T-cell (primary cell): ENCODE measurements around the gene ATP2B2. TPM values are rescaled to one million over a fixed set of nuclear protein-coding genes. Genes with fewer than 3 reads are reported as not detected.

Experiments
- ATAC-seq, 4 experiments: fragments of 200-7000 bp in 3 of 4; fragments of 150-1000 bp in 1 of 4; cut with Tn5 transposase; replicated peaks in 1 of 4; 1 replicate in 3 of 4; 2 replicates in 1 of 4; pipeline ENCODE4 v1.10.0; 2021; ENCODE audit warnings: moderate library complexity in 3 of 4, mild to moderate bottlenecking in 2 of 4, moderate number of reproducible peaks in 1 of 4
- CTCF ChIA-PET, 2 donors: fragments of 300-600 bp; sonication (Branson Sonifier 250); formaldehyde crosslinking; loops; one replicate each; lab custom pipeline; 2022; ENCODE audit warnings: antibody characterized with exemption in 2 of 2; lab: Charles Lee
- POLR2A ChIA-PET, 2 donors: fragments of 300-600 bp; sonication (Branson Sonifier 250); formaldehyde crosslinking; loops; one replicate each; lab custom pipeline; 2022; ENCODE audit warnings: antibody characterized with exemption in 2 of 2; lab: Charles Lee
- DNase-seq, 35 experiments: peaks; one replicate each; pipeline versions ENCODE4 v3.0.0 to v3.0.0-alpha.2; 2013 to 2023
- H3K27ac ChIP-seq: one replicate; pipeline ENCODE4 v1.5.1; 2013; ENCODE audit warnings: low read length
- H3K27me3 ChIP-seq, 2 experiments: replicated peaks in 1 of 2; 1 replicate in 1 of 2; 2 replicates in 1 of 2; pipeline versions ENCODE4 v1.6.1 to v1.7.0; 2013; ENCODE audit warnings: low read length in 1 of 2, mixed read lengths in 1 of 2; ENCODE audit not compliant: control insufficient read depth in 2 of 2, insufficient read depth in 2 of 2; ENCODE audit errors: extremely low read depth in 1 of 2
- H3K36me3 ChIP-seq, 2 donors: 1 replicate in 1 of 2; 2 replicates in 1 of 2; pipeline versions ENCODE4 v1.6.1 to v1.7.0; 2013; ENCODE audit warnings: low read length in 1 of 2; ENCODE audit not compliant: control insufficient read depth in 2 of 2, insufficient read depth in 1 of 2; ENCODE audit errors: extremely low read depth in 1 of 2
- H3K4me1 ChIP-seq, 2 experiments: 1 replicate in 1 of 2; 2 replicates in 1 of 2; pipeline versions ENCODE4 v1.6.1 to v1.7.0; 2013; ENCODE audit warnings: low read length in 2 of 2, mixed read lengths in 1 of 2; ENCODE audit not compliant: insufficient read depth in 2 of 2, control insufficient read depth in 1 of 2; ENCODE audit errors: extremely low read depth in 1 of 2
- H3K4me3 ChIP-seq, 2 donors: 1 replicate in 1 of 2; 2 replicates in 1 of 2; pipeline versions ENCODE4 v1.5.1 to v1.7.0; 2013; ENCODE audit warnings: mild to moderate bottlenecking in 2 of 2, low read length in 1 of 2, moderate library complexity in 1 of 2; ENCODE audit not compliant: control insufficient read depth in 1 of 2; ENCODE audit errors: extremely low read depth in 1 of 2
- H3K9me3 ChIP-seq: 2 replicates; pipeline ENCODE4 v1.7.0; 2013
- H3K27ac Mint-ChIP-seq, 2 donors: one replicate each; pipeline ENCODE4 v1.8.0; 2020 to 2021; ENCODE audit warnings: mild to moderate bottlenecking in 2 of 2, mixed read lengths in 2 of 2
- H3K27me3 Mint-ChIP-seq, 2 donors: one replicate each; pipeline ENCODE4 v1.8.0; 2021 to 2022; ENCODE audit warnings: mixed read lengths in 2 of 2
- H3K36me3 Mint-ChIP-seq: one replicate; pipeline ENCODE4 v1.8.0; 2021; ENCODE audit warnings: mixed read lengths
- H3K4me1 Mint-ChIP-seq, 3 donors: one replicate each; pipeline ENCODE4 v1.8.0; 2020 to 2022; ENCODE audit warnings: mixed read lengths in 3 of 3, mild to moderate bottlenecking in 1 of 3
- H3K4me3 Mint-ChIP-seq, 3 donors: one replicate each; pipeline ENCODE4 v1.8.0; 2020 to 2022; ENCODE audit warnings: mild to moderate bottlenecking in 3 of 3, mixed read lengths in 3 of 3, moderate library complexity in 3 of 3
- H3K9me3 Mint-ChIP-seq, 3 donors: one replicate each; pipeline ENCODE4 v1.8.0; 2020 to 2022; ENCODE audit warnings: mixed read lengths in 3 of 3
- WGBS: methylation state at CpG from one replicate; pipeline ENCODE4 v1.1.5; 2013; ENCODE audit warnings: missing lambda C conversion rate; ENCODE audit not compliant: insufficient coverage; 5-methylcytosine and 5-hydroxymethylcytosine counted together
- total RNA-seq, 35 experiments: library from RNA in 6 of 35; stranded (reverse) in 6 of 35; fragments of 120-200 nt in 1 of 35; gene quantifications; one replicate each; pipeline versions ENCODE4 v1.2.1 to v1.2.4 and lab custom pipeline; 2013 to 2026

ATP2B2 gene
- total RNA-seq, 5 donors from 2014 or later (not counting 1 experiment from before 2014, with no cell fraction given) = not detected

DNA sequence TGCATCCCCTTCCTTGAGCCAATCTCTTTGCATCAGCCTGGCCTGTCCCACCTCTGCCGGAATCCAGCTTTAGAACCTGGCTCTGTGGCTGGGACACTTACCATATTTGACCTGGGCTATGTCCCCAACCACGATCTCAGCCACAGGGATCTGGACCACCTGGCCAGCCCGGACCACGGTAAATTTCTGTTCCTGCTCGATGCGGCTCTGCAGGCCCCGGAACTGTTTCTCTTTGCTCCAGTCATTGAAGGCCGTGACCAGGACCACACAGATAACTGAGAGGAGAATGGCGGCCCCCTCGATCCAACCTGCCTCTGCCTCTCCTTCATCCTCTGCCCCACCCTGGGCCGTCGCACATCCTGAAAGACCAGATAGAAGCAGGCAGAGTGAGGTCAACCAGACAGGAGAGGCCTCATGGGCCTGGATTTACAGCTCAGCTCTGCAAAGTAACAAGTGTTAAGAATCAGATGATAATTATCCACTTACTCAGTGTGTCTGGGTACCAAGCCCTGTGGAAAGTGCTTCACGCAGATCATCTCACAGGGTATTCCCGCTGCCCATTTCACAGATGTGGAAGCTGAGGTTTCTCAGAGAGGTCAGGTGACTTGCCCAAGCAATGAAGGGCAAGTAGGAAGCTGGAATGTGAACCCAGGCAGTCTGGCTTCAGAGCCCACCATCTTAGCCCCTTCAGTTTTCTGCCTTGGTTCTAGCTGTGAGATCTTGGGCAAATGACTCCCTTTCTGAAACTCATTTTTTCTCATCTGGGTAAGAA, 103.2 kb downstream of the ATP2B2 start:
- no peak for ATAC-seq
- Mint-ChIP-seq H3K27me3 (peaks cover 0 to 3% of the 10 kb centered on the region in 2 donors), H3K27ac (no peak overlapping the region), H3K36me3 (no peaks in the 10 kb centered on the region), H3K9me3 (no peaks in the 10 kb centered on the region), H3K4me1 (peaks cover 5 to 26% (median 14%) of the 10 kb centered on the region in 3 donors), H3K4me3 (no peak overlapping the region)
- Histone ChIP-seq H3K4me1 (peaks cover 0 to 9% of the 10 kb centered on the region in 2 experiments), H3K27me3 (peaks cover 0 to 3% of the 10 kb centered on the region in 2 experiments), H3K36me3 (no peaks in the 10 kb centered on the region), H3K27ac (no peak overlapping the region), H3K9me3 (no peaks in the 10 kb centered on the region), H3K4me3 (no peak overlapping the region)
- ChIA-PET CTCF (no interaction called here), POLR2A (no interaction called here)
- DNase-seq = no peak
- WGBS = 95% methylated on average over 12 of the region's 14 CpGs

DNA sequence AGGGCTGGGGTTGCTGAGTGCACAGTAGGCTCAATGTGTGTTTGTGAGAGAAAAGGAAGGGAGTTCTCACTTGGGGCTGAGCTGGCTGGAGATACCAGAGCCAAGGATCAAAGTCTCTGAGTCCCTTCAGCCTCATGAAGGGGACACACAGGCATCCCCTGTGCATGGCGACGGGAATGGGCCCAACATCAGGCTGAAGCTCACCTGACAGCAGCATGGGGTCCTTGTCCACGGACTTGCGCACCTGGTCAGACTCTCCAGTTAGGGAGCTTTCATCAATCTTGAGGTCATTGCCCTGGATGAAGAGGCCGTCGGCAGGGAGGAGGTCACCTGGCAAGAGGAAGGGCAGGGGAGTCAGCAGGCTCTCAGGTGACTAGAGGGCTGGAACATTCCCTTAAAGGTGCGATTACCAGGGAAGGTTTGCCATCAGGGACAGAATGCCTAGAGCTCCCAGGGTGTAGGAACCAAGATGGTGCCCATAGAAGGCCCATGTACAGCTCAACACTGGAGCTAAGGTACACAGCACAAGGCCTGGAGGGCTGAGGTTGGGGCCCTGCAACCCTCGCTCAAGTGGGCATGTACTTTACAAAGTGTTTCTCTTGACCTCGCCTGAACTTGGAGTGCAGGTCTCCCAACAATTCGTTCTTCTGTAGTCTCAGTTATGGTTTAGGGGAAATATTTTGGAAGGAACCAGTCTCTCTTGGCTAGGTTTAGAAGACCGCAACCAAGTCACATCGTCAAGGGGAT, 104.5 kb downstream of the ATP2B2 start:
- Mint-ChIP-seq H3K4me1 (peaks cover 17 to 36% (median 27%) of the 10 kb centered on the region in 3 donors), H3K27ac (no peak overlapping the region), H3K9me3 (no peaks in the 10 kb centered on the region), H3K27me3 (peaks cover 0 to 3% of the 10 kb centered on the region in 2 donors), H3K36me3 (no peaks in the 10 kb centered on the region), H3K4me3 (no peak overlapping the region)
- no peaks in the 10 kb centered on the region for H3K9me3 ChIP-seq
- H3K27ac ChIP-seq = no peak overlapping the region
- no peak overlapping the region for H3K4me3 ChIP-seq
- ChIA-PET CTCF (interaction anchor here in 1 of 2 donors (0.7 kb wide), 1 partner anchor 783 kb away, joined by 3 read pairs; no protein-coding TSS in a partner anchor), POLR2A (no interaction called here)
- DNase-seq (no peak), ATAC-seq (no peak)
- no peaks in the 10 kb centered on the region for H3K36me3 ChIP-seq
- H3K27me3 ChIP-seq = peaks cover 0 to 3% of the 10 kb centered on the region in 2 experiments
- 91% methylated on average over 8 of the region's 12 CpGs for WGBS
- H3K4me1 ChIP-seq = peaks cover 5 to 21% of the 10 kb centered on the region in 2 experiments

DNA sequence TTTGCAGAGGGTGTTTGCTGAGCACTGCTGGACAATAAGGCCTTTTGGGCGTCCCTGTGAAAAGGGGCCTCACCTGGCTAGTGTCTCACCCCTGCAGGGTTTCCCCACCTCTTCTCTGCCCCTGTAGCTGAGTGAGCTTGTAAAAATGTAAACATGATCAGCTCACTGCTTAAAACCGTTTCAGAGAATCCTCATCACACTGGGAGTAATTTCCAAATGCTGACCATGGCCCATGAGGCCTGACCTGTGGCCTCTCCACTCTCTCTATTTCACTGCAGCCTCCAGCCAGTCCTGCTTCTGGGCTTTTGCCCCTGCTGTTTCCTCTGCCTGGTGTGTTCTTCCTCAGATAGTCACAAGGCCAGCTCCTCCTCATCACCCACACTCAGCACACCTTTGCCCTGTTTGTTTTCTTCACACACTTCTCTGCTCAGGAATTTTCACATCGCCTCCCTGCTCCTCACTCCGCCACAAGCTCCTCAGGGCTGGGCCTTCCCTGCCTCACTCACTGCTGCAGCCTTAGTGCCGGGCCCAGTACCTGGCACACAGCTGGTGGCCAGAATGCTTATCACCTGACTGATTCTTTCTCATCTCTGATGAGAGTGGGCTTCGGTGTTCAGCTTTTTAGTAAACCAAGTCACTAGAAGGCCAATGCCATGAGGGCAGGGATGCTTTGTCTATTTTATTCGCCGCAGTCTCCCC, 105.2 kb downstream of the ATP2B2 start:
- Histone ChIP-seq H3K4me3 (no peak overlapping the region), H3K4me1 (peaks cover 12 to 28% of the 10 kb centered on the region in 2 experiments), H3K27ac (no peak overlapping the region), H3K27me3 (peaks cover 0 to 1% of the 10 kb centered on the region in 2 experiments), H3K36me3 (no peaks in the 10 kb centered on the region), H3K9me3 (no peaks in the 10 kb centered on the region)
- H3K9me3 Mint-ChIP-seq = no peaks in the 10 kb centered on the region
- POLR2A ChIA-PET = no interaction called here
- WGBS = 88% methylated on average over 7 of the region's 8 CpGs
- CTCF ChIA-PET = interaction anchor here in 1 of 2 donors (0.7 kb wide), 1 partner anchor 783 kb away, joined by 3 read pairs; no protein-coding TSS in a partner anchor
- peaks cover 0 to 3% of the 10 kb centered on the region in 2 donors for H3K27me3 Mint-ChIP-seq
- peaks cover 24 to 43% (median 34%) of the 10 kb centered on the region in 3 donors for H3K4me1 Mint-ChIP-seq
- no peak overlapping the region for H3K4me3 Mint-ChIP-seq
- DNase-seq (no peak), ATAC-seq (no peak)
- peak overlapping the region in 1 of 2 donors; percentile 7 for H3K27ac Mint-ChIP-seq
- H3K36me3 Mint-ChIP-seq = no peaks in the 10 kb centered on the region

DNA sequence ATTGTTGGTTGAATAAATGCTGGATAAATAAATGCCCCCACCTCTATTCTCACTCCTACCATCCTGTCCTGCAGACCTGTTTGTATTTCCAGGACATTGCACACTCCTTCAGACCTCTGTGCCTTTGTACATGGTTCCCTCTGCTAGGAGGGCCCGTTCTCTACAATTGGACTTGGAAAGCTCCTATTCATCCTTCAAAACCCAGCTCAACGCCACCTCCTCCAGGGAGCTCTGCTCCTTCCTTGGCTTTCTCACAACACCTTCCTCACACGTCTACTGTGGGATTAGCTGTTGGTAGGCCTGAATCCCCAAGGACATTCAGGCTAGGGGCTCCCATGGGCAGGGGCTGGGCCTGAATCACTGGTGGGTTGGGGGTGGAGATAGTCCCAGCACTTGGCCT, 105.8 kb downstream of the ATP2B2 start:
- no peak overlapping the region for H3K4me3 ChIP-seq
- Mint-ChIP-seq H3K27ac (no peak overlapping the region), H3K27me3 (peaks cover 0 to 3% of the 10 kb centered on the region in 2 donors), H3K4me3 (no peak overlapping the region), H3K9me3 (no peaks in the 10 kb centered on the region), H3K36me3 (no peaks in the 10 kb centered on the region), H3K4me1 (peaks cover 28 to 48% (median 39%) of the 10 kb centered on the region in 3 donors)
- H3K27me3 ChIP-seq = no peaks in the 10 kb centered on the region
- no peak overlapping the region for H3K27ac ChIP-seq
- no peak for ATAC-seq
- CTCF ChIA-PET = no interaction called here
- no CpG with 5 or more reads among the region's 3 CpGs for WGBS
- DNase-seq = no peak
- no peaks in the 10 kb centered on the region for H3K9me3 ChIP-seq
- POLR2A ChIA-PET = no interaction called here
- H3K36me3 ChIP-seq = no peaks in the 10 kb centered on the region
- H3K4me1 ChIP-seq = peaks cover 13 to 34% of the 10 kb centered on the region in 2 experiments

DNA sequence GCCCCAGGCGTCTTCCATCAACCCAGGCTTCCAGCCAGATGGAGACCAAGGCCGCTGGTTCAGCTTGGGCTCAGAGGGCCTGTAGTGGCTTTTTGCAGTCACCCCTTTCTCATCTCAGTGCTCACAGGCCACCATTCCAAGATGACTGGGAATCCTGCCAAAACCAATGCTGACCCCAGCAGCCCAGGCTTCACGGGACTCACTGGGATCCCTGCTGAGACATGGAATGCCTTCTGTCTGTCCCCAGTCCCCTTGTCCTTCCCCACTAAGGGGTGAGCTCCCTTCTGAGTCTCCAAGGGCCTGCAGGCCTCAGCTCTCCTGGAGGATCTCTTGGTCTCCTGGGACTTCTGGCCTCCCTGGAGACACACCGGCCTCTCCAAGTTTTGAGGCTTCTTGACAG, 107.0 kb downstream of the ATP2B2 start:
- DNase-seq (no peak), ATAC-seq (no peak)
- Histone ChIP-seq H3K4me3 (no peak overlapping the region), H3K4me1 (peaks cover 13 to 46% of the 10 kb centered on the region in 2 experiments), H3K27ac (no peak overlapping the region), H3K9me3 (no peaks in the 10 kb centered on the region), H3K36me3 (no peaks in the 10 kb centered on the region), H3K27me3 (no peaks in the 10 kb centered on the region)
- Mint-ChIP-seq H3K36me3 (no peaks in the 10 kb centered on the region), H3K9me3 (no peaks in the 10 kb centered on the region), H3K4me1 (peaks cover 29 to 50% (median 48%) of the 10 kb centered on the region in 3 donors), H3K4me3 (no peak overlapping the region), H3K27me3 (peaks cover 0 to 3% of the 10 kb centered on the region in 2 donors), H3K27ac (peak overlapping the region in 1 of 2 donors; percentile 44)
- 97% methylated on average over 4 of the region's 4 CpGs for WGBS
- ChIA-PET CTCF (no interaction called here), POLR2A (no interaction called here)

DNA sequence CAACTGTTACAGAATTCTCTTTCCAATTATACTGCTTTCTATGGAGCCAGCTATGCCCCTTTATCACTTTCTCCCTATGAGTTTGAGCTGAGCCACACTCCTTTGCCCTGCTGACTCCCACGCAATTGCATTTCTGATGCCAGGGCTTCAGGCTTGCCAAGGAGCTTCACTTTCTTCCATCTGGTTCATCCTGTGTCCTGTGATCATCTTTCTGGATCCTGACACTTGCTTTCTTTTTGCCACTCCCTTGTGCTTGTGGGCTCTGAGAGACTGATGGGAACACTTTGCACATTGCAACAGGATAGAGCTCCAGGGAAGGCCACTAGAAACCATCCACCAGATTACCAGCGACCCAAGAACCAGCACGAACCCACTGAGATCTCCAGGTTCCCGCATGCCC, 107.5 kb downstream of the ATP2B2 start:
- H3K36me3 Mint-ChIP-seq = no peaks in the 10 kb centered on the region
- Histone ChIP-seq H3K9me3 (no peaks in the 10 kb centered on the region), H3K4me3 (no peak overlapping the region), H3K36me3 (no peaks in the 10 kb centered on the region), H3K27me3 (no peaks in the 10 kb centered on the region), H3K27ac (no peak overlapping the region), H3K4me1 (peaks cover 13 to 51% of the 10 kb centered on the region in 2 experiments)
- DNase-seq (no peak), ATAC-seq (no peak)
- H3K27ac Mint-ChIP-seq = peak overlapping the region in 1 of 2 donors; percentile 25
- ChIA-PET POLR2A (no interaction called here), CTCF (no interaction called here)
- H3K4me3 Mint-ChIP-seq = no peak overlapping the region
- no peaks in the 10 kb centered on the region for H3K9me3 Mint-ChIP-seq
- WGBS = 100% methylated on average over 2 of the region's 4 CpGs
- H3K27me3 Mint-ChIP-seq = peaks cover 0 to 6% of the 10 kb centered on the region in 2 donors
- H3K4me1 Mint-ChIP-seq = peaks cover 33 to 55% (median 48%) of the 10 kb centered on the region in 3 donors
